Endothelial cell of umbilical vein (primary cell): ENCODE results near the gene OSBPL1A. TPM values are rescaled to one million over a fixed set of nuclear protein-coding genes. Genes with fewer than 3 reads are reported as not detected.

Experiments used
- BruUV-seq: library from RNA; stranded (reverse); fragments of 400-500 nt; replicated peaks from 2 replicates; lab custom pipeline; 2021; lab: Mats Ljungman, UMichigan
- CTCF ChIA-PET: fragments of 300-600, 350-600 bp; sonication (Branson Sonifier 250); formaldehyde crosslinking; loops from one replicate; lab custom pipeline; 2021; ENCODE audit warnings: antibody characterized with exemption, inconsistent platforms; lab: Charles Lee
- POLR2A ChIA-PET: fragments of 300-600, 350-600 bp; sonication (Branson Sonifier 250); formaldehyde crosslinking; loops from one replicate; lab custom pipeline; 2021; ENCODE audit warnings: antibody characterized with exemption, inconsistent platforms; lab: Charles Lee
- DNase-seq: peaks from one replicate; pipeline ENCODE4 v3.0.0-alpha.2; 2011; ENCODE audit warnings: low read depth, low spot score
- FAIRE-seq: peaks from 2 replicates; lab custom pipeline; 2011; peaks lifted over from hg19 to GRCh38; lab: Jason Lieb, UNC
- H2AFZ ChIP-seq: 2 replicates; pipeline ENCODE4 v1.6.0; 2012; ENCODE audit warnings: low read depth, low read length, control low read depth, inconsistent platforms
- H3K27ac ChIP-seq: 2 replicates; pipeline ENCODE4 v1.5.1; 2011; ENCODE audit warnings: low read depth, mild to moderate bottlenecking, control low read depth, low read length, moderate library complexity; ENCODE audit not compliant: insufficient read depth
- H3K27me3 ChIP-seq, 2 experiments: 2 replicates each; pipeline versions ENCODE4 v1.6.0 to v1.6.1; 2011; ENCODE audit warnings: low read length in 2 of 2, mixed read lengths in 1 of 2; ENCODE audit not compliant: control insufficient read depth in 2 of 2, insufficient read depth in 2 of 2
- H3K36me3 ChIP-seq, 2 experiments: 2 replicates in 1 of 2; 3 replicates in 1 of 2; pipeline ENCODE4 v1.5.1; 2011; ENCODE audit warnings: low read length in 2 of 2, mild to moderate bottlenecking in 1 of 2, moderate library complexity in 1 of 2; ENCODE audit not compliant: control insufficient read depth in 2 of 2, insufficient read depth in 2 of 2; ENCODE audit errors: extremely low read depth in 1 of 2
- H3K4me1 ChIP-seq: 3 replicates; pipeline ENCODE4 v1.5.1; 2011; ENCODE audit warnings: mild to moderate bottlenecking, low read length; ENCODE audit not compliant: control insufficient read depth, insufficient read depth; ENCODE audit errors: extremely low read depth
- H3K4me2 ChIP-seq: 2 replicates; pipeline ENCODE4 v1.6.1; 2011; ENCODE audit warnings: low read length, control low read depth, mixed read lengths; ENCODE audit not compliant: insufficient read depth
- H3K4me3 ChIP-seq, 3 experiments: fragments of 200-600 bp in 1 of 3; sonication (generic), shearing (Covaris generic) in 1 of 3; replicated peaks in 1 of 3; 2 replicates each; pipeline ENCODE4 v1.5.1; 2011 to 2016; ENCODE audit warnings: control low read depth in 3 of 3, low read length in 3 of 3, mild to moderate bottlenecking in 2 of 3, inconsistent platforms in 1 of 3, low read depth in 1 of 3, moderate library complexity in 1 of 3; ENCODE audit not compliant: insufficient read depth in 1 of 3
- H3K79me2 ChIP-seq: 2 replicates; pipeline ENCODE4 v1.6.0; 2012; ENCODE audit warnings: low read length, inconsistent platforms; ENCODE audit not compliant: control insufficient read depth, insufficient read depth
- H3K9ac ChIP-seq: replicated peaks from 2 replicates; pipeline ENCODE3; 2011; ENCODE audit warnings: low read length, control low read depth; ENCODE audit not compliant: insufficient read depth; ENCODE audit errors: extremely low read depth
- H3K9me1 ChIP-seq: replicated peaks from 3 replicates; pipeline ENCODE4 v1.6.0; 2011; ENCODE audit warnings: mild to moderate bottlenecking, low read length; ENCODE audit not compliant: control insufficient read depth, insufficient read depth; ENCODE audit errors: extremely low read depth
- H3K9me3 ChIP-seq: replicated peaks from 2 replicates; pipeline ENCODE4 v1.5.1; 2012; ENCODE audit warnings: low read length, inconsistent platforms; ENCODE audit not compliant: control insufficient read depth, insufficient read depth
- H4K20me1 ChIP-seq: replicated peaks from 2 replicates; pipeline ENCODE3; 2011; ENCODE audit warnings: mild to moderate bottlenecking, low read length; ENCODE audit not compliant: control insufficient read depth, insufficient read depth; ENCODE audit errors: extremely low read depth
- CTCF ChIP-seq, 2 donors: IDR thresholded peaks; 1 replicate in 1 of 2; 2 replicates in 1 of 2; pipeline ENCODE4 v1.5.1; 2011; ENCODE audit warnings: low read length in 2 of 2, mild to moderate bottlenecking in 2 of 2, moderate library complexity in 2 of 2, control low read depth in 1 of 2, inconsistent platforms in 1 of 2, low read depth in 1 of 2; ENCODE audit not compliant: insufficient read depth in 1 of 2; ENCODE audit errors: extremely low read depth in 1 of 2
- EZH2 ChIP-seq: IDR thresholded peaks from 2 replicates; pipeline ENCODE4 v1.6.1; 2012; ENCODE audit warnings: borderline replicate concordance, low read depth, mild to moderate bottlenecking, moderate library complexity, low read length, inconsistent platforms; ENCODE audit not compliant: severe bottlenecking
- FOS ChIP-seq: IDR thresholded peaks from 2 replicates; pipeline ENCODE4 v1.6.1; 2011; ENCODE audit warnings: mild to moderate bottlenecking, low read length, moderate library complexity, borderline replicate concordance; ENCODE audit not compliant: insufficient read depth
- GATA2 ChIP-seq: IDR thresholded peaks from 2 replicates; pipeline ENCODE4 v1.7.0; 2011; ENCODE audit warnings: low read depth, mild to moderate bottlenecking, moderate library complexity, mixed read lengths, low read length; ENCODE audit not compliant: insufficient read length, insufficient read depth
- JUN ChIP-seq: IDR thresholded peaks from 2 replicates; pipeline ENCODE4 v1.6.1; 2011; ENCODE audit warnings: borderline replicate concordance, low read depth; ENCODE audit not compliant: insufficient read length, insufficient read depth
- MAX ChIP-seq: IDR thresholded peaks from 2 replicates; pipeline ENCODE4 v1.6.1; 2011; ENCODE audit not compliant: insufficient read depth, insufficient read length
- MYC ChIP-seq: IDR thresholded peaks from one replicate; pipeline ENCODE4 v1.6.1; 2011; ENCODE audit warnings: mild to moderate bottlenecking, low read depth, low read length
- POLR2A ChIP-seq: IDR thresholded peaks from 2 replicates; pipeline ENCODE4 v1.6.1; 2012; ENCODE audit warnings: low read depth, mild to moderate bottlenecking, control low read depth, low read length
- POLR2AphosphoS5 ChIP-seq: IDR thresholded peaks from 2 replicates; pipeline ENCODE4 v1.6.1; 2012; ENCODE audit warnings: low read depth, mild to moderate bottlenecking, control low read depth, low read length, moderate library complexity; ENCODE audit not compliant: insufficient read depth
- dilution Hi-C: fragments of 300-500 bp; cut with MboI; formaldehyde crosslinking; loops from one replicate; pipeline ENCODE4 v1.15.0; 2019; ENCODE audit warnings: low sequenced_read_pairs; ENCODE audit not compliant: extremely low pct_ligation_motif_present
- intact Hi-C: fragments of 100-400 bp; cut with micrococcal nuclease; formaldehyde crosslinking; loops from one replicate; pipeline ENCODE4 v1.10.0; 2022
- polyA plus RNA-seq, 4 experiments: library from polyadenylated mRNA; depleted of rRNA in 3 of 4; stranded (reverse) in 3 of 4; unstranded in 1 of 4; fragments of >200 nt; gene quantifications; 2 replicates each; pipeline versions ENCODE4 v1.2.1 to v1.2.3, GENCODE V29; 2011 to 2012; ENCODE audit warnings: missing spikeins in 1 of 4
- total RNA-seq: library from RNA; stranded (reverse); gene quantifications from 2 replicates; pipeline ENCODE4 v1.2.3, GENCODE V29; 2021

Gene OSBPL1A
- total and polyA plus RNA-seq, 2 donors (not counting 3 experiments of a cell fraction or from before 2014, with no cell fraction given): 6.4 to 16.5 TPM

GRCh38 chr18:24317370-24317769 lies 80.3 kb downstream of the OSBPL1A start:
- Histone ChIP-seq H3K27me3 (no peaks in the 10 kb centered on the region), H3K9ac (no peak overlapping the region), H3K4me1 (peaks cover 2% of the 10 kb centered on the region), H3K4me2 (no peak overlapping the region), H3K79me2 (no peaks in the 10 kb centered on the region), H3K36me3 (no peaks in the 10 kb centered on the region), H3K9me1 (no peaks in the 10 kb centered on the region), H3K27ac (no peak overlapping the region), H3K4me3 (no peak overlapping the region), H2AFZ (no peak overlapping the region), H4K20me1 (no peaks in the 10 kb centered on the region), H3K9me3 (no peaks in the 10 kb centered on the region)
- DNase-seq: no peak
- CTCF ChIA-PET: no interaction called here
- dilution Hi-C loops (no loop called here), intact Hi-C loops (no loop called here)
- no TSS peak for BruUV-seq
- POLR2A ChIA-PET: no interaction called here
- no peak for FAIRE-seq
- TF ChIP-seq POLR2A: no peak
- no peak for TF ChIP-seq JUN
- TF ChIP-seq FOS: no peak
- TF ChIP-seq EZH2: no peak
- no peak for TF ChIP-seq MAX
- TF ChIP-seq MYC: no peak
- no peak for TF ChIP-seq GATA2

GRCh38 chr18:24315170-24315569 lies 82.5 kb downstream of the OSBPL1A start:
- BruUV-seq: no TSS peak
- intact Hi-C loops: no loop called here

More at GRCh38 chr18:24315170-24315569, 82.5 kb downstream of the OSBPL1A start:
- no peak overlapping the region for H3K4me2 ChIP-seq
- peaks cover 2% of the 10 kb centered on the region for H3K4me1 ChIP-seq
- dilution Hi-C loops: no loop called here
- FAIRE-seq (no peak), DNase-seq (no peak)
- no peak overlapping the region for H3K9ac ChIP-seq
- no peaks in the 10 kb centered on the region for H3K36me3 ChIP-seq
- TF ChIP-seq GATA2 (no peak), MYC (no peak), JUN (no peak), POLR2AphosphoS5 (no peak), POLR2A (no peak), FOS (no peak), EZH2 (no peak), MAX (no peak), CTCF (IDR thresholded peaks at IDR 0.05; ENCODE audit: extremely low read depth in 1 of 2, insufficient read depth in 1 of 2, low read depth in 1 of 2, low read length in 2 of 2) (no peak)
- no peak overlapping the region for H3K27ac ChIP-seq
- H3K79me2 ChIP-seq: no peaks in the 10 kb centered on the region
- CTCF ChIA-PET: interaction anchor here (1.0 kb wide), 2 partner anchors 13 to 139 kb away, joined by 3 read pairs; no protein-coding TSS in a partner anchor
- H3K4me3 ChIP-seq: no peak overlapping the region
- POLR2A ChIA-PET: no interaction called here
- H2AFZ ChIP-seq: no peak overlapping the region
- H3K27me3 ChIP-seq: no peaks in the 10 kb centered on the region
- no peaks in the 10 kb centered on the region for H3K9me1 ChIP-seq
- H3K9me3 ChIP-seq: no peaks in the 10 kb centered on the region
- H4K20me1 ChIP-seq: no peaks in the 10 kb centered on the region
